ENCODE measurements around the gene DUSP11.
A peak's percentile ranks its signal among the peaks of the same experiment; 100 is the strongest.
"Not testable (repeated sequence)": the region's sequence is repeated elsewhere in the genome, so short reads cannot be mapped to it uniquely, and the experiment has no call there.

DUSP11 gene

GRCh38 chr2:73779467-73780236 is at the start of gene DUSP11:
Gene DUSP11, minus strand, starts transcription at chr2:73780103. Its CDS starts 129 bp downstream, at chr2:73779974.
- peak; percentile 96 for DNase-seq (ENCODE audit: low read depth)

DNA sequence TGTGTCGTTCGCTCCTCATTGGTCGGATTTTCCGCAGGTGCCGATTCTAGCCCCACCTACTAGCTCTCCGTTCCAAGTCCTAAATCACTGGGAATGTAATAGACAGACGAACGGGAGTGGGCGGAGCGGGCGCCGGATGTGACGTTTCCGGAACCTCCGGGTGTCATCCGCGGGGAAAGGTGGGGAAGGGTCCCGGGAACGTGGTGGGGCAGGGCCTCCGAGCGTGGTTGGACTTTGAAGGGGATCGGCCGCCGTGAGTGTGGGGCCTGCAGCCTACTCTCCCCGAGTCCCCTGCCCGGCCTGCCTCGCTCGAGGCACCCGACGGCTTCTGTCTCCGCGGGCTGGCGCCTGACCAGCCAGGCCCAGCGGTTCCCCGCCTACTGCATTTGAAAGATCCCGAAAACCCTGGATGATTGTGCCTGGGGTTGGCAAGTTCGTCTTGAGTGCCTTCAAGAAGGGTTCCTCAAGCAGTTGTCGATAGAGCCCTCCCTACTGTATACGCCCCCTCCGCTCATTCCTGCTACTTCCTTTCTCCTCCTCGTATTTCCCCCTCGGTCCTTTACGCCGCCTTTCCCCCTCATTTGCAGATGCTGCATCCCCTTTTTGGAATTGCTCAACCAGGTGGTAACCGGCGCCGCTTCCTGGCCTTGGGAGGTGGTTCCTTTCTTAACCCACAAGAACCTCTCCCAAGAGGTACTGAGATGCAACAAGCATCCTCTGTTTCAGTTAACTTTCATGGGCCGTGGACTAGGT is 49.1 kb upstream of the DUSP11 start, which contains the start of gene STAMBP:
TSS of gene STAMBP (plus strand) at position 144 of the 753 bp plus-strand sequence. CDS start 1,896 bp downstream, outside the sequence.
- peak; percentile 79 for DNase-seq (ENCODE audit: low read depth)

DNA sequence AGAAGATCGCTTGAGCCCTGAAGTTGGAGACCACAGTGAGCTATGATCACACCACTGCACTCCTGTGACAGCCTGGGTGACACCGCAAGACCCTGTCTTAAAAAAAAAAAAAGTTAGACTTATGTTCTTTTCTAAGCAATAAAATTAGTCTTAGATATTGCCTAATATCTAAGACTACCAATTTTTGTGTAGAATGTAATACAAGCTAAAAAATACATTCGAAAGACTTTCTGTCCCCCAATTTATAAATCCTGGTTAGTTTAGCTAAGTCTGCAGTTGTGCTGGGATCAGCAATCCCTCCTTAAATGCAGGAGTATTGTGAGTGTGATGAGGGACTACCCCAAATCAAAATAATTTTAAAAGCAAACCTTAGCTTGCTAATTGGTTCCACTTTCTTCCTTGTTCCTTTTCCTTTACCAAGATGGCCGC is 48.5 kb upstream of the DUSP11 start:
- DNase-seq (ENCODE audit: low read depth): no peak

GRCh38 chr2:73827660-73828388 is 47.9 kb upstream of the DUSP11 start:
- no peak for DNase-seq (ENCODE audit: low read depth)

DNA sequence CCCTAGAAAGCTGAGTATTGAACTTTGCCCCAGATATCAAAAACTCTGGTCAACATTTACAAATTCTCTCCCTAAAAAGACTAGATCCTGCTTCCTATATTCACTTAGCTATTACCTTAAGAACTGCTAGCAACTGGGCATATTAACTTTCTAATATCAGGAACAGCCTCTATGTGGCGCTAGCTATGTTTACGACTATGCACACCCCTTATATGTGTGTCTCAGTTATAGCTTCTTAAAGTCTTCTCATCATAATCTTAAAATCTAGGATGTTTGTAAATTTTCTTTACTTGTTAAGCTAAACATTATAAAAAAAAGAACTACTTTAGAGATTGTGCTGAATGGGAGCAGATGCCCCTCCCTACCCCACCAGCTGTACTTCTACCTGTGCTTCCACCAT is 47.1 kb upstream of the DUSP11 start:
- no peak for DNase-seq (ENCODE audit: low read depth)

DNA sequence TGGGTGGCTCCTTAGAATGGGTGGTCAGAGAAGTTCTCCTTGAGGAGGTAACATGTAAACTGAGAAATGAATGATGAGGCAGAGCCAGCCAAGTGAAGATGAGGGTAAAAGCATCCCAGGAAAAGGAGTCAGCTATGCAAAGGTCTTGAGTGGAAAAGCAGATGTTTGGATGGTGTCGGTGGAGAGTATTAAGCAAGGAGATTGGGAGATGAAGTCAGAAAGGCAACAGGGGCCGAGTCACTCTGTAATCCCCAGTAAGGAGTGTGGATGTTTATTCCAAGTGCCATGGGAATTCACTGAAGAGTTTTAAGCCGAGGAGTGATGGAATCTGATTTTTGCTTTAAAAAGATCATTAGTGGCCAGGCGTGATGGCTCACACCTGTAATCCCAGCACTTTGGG is 45.5 kb upstream of the DUSP11 start:
- no peak for DNase-seq (ENCODE audit: low read depth)

DNA sequence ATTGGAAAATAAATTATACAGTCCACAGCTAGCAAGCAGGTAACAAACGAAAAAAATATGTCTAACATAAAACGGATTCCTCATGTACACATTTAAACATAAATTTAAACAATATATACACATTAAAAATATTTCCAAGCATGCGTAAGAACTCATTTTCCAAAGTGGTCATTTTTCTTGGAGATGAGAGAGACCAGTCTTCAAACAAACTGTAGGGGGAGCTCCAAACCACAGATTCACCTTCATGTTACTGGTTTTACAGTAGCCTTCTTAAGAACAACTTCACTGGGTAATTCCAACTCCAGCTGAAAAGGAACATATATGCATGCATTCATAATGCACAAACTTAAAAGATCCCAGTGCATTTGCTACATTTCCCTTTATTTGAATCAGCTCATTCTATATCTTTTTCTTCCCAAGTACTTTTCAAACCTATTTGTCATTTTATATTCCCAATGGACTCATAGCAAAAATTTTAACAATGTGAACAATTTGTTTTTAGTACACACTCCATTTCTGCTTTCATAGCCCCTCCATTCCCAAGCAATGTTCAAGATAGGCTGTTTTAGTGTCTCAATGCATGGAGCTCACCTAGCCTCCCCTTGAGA is 44.1 kb upstream of the DUSP11 start:
- no peak for DNase-seq (ENCODE audit: low read depth)

GRCh38 chr2:73823416-73823815 is 43.5 kb upstream of the DUSP11 start:
- DNase-seq (ENCODE audit: low read depth): no peak

- no peak for DNase-seq (ENCODE audit: low read depth)
These were observed 43.1 kb upstream of the DUSP11 start for GRCh38 chr2:73822991-73823390.

GRCh38 chr2:73822276-73822675 is 42.4 kb upstream of the DUSP11 start:
- no peak for DNase-seq (ENCODE audit: low read depth)

- DNase-seq (ENCODE audit: low read depth): no peak
These were observed 41.8 kb upstream of the DUSP11 start for GRCh38 chr2:73821669-73822068.

DNA sequence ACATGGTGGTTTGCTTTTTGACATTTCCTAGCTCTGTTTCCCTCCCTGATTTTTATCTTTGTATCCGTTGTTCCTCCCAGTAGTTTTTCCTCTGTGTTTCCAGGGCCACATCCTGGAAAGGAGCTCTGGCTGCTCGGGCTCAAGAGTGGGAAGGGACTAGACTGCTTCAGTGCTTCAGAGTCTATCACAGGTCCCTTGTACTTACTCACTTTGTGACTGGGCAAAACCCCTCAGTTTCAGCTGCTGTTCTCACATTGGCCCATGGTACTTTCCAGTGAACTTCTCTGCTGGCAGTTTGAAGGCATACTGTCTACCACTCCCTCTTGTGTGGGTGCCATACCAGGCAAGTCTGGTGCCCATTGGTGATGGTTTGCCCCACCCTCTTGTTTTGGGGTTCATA is 41.3 kb upstream of the DUSP11 start:
- DNase-seq (ENCODE audit: low read depth): no peak

GRCh38 chr2:73818296-73818695 is 38.4 kb upstream of the DUSP11 start:
- DNase-seq (ENCODE audit: low read depth): no peak

- DNase-seq (ENCODE audit: low read depth): no peak
These were observed 32.7 kb upstream of the DUSP11 start for GRCh38 chr2:73812635-73813034.

DNA sequence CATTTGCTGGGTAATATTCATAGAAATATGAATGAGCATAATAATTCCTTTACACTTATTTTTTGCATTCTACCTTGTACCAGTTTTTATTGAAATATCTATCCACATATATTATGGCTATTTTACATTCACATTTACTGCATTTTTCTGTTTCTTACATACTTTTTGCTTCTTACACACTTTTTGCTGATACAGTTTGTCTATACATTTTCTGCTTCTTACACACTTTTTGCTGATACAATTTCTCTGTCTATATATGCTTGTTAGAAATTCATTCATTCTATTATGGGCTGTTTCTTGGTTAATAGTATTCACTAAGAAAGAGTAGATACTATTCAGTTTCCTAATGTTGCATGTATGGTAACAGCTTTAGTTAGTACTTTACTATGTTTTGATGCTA is 32.0 kb upstream of the DUSP11 start:
- no peak for DNase-seq (ENCODE audit: low read depth)

DNA sequence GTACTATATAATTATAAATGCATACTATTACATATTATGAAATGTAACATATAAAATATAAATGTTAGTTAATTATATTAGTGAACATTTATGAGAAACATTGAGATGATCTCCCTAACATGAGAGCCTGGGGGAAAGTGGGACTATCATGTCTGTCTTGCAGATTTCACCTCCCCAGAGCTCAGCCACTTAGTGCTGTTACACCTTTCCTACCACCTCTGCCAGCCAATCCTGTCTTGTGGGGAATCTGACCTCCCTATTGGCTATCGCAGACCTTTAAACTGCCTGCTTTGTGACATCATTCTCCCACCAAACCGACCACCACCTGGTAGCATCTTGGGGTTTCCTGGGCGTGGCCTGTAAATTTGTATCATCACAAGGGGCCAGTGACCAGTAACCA is 4.0 kb upstream of the DUSP11 start, which contains the start of gene C2orf78:
TSS of gene C2orf78 (plus strand) at position 301 of the 400 bp plus-strand sequence. CDS start 127 bp downstream, outside the sequence.
- not testable (repeated sequence) for DNase-seq (ENCODE audit: low read depth)

DNA sequence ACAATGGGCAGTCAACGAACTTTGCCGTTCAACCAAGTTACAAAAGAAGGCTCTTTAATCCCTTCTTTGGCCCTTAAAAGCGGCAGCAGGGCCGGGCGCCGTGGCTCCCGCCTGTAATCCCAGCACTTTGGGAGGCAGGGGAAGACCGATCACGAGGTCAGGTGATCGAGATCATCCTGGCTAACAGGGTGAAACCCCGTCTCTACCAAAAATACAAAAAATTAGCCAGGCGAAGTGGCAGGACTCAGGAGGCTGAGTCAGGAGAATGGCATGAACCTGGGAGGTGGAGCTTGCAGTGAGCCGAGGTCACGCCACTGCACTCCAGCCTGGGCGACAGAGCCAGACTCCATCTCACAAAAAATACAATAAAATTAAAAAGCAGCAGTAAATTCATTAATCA is 3.5 kb upstream of the DUSP11 start:
- DNase-seq (ENCODE audit: low read depth): not testable (repeated sequence)

GRCh38 chr2:73780237-73780582 is 307 bp upstream of the DUSP11 start:
- DNase-seq (ENCODE audit: low read depth): no peak

DNA sequence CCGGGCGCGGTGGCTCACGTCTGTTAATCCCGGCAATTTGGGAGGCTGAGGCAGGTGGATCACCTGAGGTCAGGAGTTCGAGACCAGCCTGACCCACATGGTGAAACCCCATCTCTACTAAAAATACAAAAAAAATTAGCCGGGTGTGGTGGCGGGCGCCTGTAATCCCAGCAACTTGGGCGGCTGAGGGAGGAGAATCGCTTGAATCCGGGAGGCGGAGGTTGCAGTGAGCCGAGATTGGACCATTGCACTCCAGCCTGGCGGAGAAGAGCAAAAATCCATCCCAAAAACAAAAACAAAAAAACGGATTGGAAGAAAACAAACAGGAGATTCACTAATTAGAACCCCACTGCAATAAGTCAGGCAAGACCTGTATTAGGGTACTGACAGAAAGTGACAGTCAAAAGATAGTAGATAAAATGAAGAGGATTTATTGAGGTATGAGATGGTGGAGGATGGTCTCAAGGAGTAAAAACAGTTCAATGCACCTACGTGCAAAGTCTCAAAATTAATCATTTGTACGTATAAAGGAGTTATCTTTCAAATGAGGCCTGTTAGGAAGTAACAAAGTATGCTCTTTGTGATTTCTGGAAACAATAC is 936 bp downstream of the DUSP11 start:
- not testable (repeated sequence) for DNase-seq (ENCODE audit: low read depth)

GRCh38 chr2:73776869-73777519 is 2.9 kb downstream of the DUSP11 start:
- no peak for DNase-seq (ENCODE audit: low read depth)

DNA sequence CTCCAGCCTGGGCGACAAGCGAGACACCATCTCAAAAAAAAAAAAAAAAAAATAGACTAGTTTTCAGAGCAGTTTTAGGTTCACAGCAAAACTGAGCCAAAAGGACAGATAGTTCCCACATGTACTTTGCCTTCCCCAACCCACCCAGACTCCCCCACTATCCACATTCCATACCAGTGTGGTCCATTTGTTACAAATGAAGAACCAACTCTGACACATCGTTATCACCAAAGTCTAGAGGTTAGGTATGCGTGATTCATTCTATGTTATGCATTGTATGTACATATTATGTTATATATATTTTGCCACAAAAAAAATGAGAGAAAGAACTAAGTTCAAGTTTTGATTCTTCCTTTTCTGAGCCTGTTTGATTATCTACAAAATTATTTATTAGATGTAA is 3.5 kb downstream of the DUSP11 start:
- no peak for DNase-seq (ENCODE audit: low read depth)
